Heart left ventricle (tissue), 13 donors: ENCODE results near the gene ZNF43.

Source experiments
- CTCF ChIP-seq, 12 donors: fragments of 200-600 bp; sonication (generic) in 4 of 12; IDR thresholded peaks; one replicate each; pipeline versions ENCODE4 v1.5.0 to v1.8.0; 2018 to 2022; ENCODE audit warnings: antibody characterized with exemption in 12 of 12, mild to moderate bottlenecking in 5 of 12
- POLR2A ChIP-seq, 2 donors: fragments of 450-650 bp; IDR thresholded peaks; one replicate each; pipeline ENCODE4 v1.6.1; 2017; ENCODE audit warnings: antibody characterized with exemption in 2 of 2, mild to moderate bottlenecking in 2 of 2, moderate library complexity in 2 of 2
- donor health status: ischemic (EF 13 %, LVEDD 7.1; RV severe dilation, severe dysfunction).
- donor health status: DM: no; HTN: yes; CAD: no.
- donor health status: DM: no; HTN: no; CAD: no.
- donor health status: ischemic (EF 25% LVEDD 6.9; RV normal size, moderate dysfunction).
- donor health status: ischemic (EF 25% LVEDD 5.7; RV mildly dilated, moderate dysfunction).
- donor health status: ischemic (EF 35%, LVEDD 5.7; RV mildly dilated, moderate dysfunction).
- donor health status: nonischemic (EF 11% LVEDD 7.7; RV severe dilation, severe dysfunction).
- donor health status: DM: yes; HTN: yes; CAD: no.
- donor health status: PGD.
- donor health status: ischemic (EF 29% LVEDD 5.4; RV normal size, mild dysfunction).
- donor health status: nonischemic (EF 23%, LVEDD 6.1; RV moderate dilation, normal function).

- no peak for TF ChIP-seq CTCF (IDR thresholded peaks at IDR 0.05)
- peak in 1 of 2 donors; percentile 62 for TF ChIP-seq POLR2A (IDR thresholded peaks at IDR 0.05)
These were observed 68.7 kb downstream of the ZNF43 start, which contains the start of gene ZNF100 for GRCh38 chr19:21767065-21767800.
